ES-I3 (cell line): ENCODE measurements around the gene CRACR2A.

ENCODE experiments used
- H3K36me3 ChIP-seq: 2 replicates; pipeline ENCODE4 v1.6.1; 2013; ENCODE audit warnings: mild to moderate bottlenecking, low read length, control low read depth, moderate library complexity; ENCODE audit not compliant: insufficient read depth
- H3K4me1 ChIP-seq: 2 replicates; pipeline ENCODE4 v1.6.1; 2013; ENCODE audit warnings: mild to moderate bottlenecking, control low read depth, low read length; ENCODE audit not compliant: insufficient read depth
- H3K9ac ChIP-seq: 2 replicates; pipeline ENCODE4 v1.6.1; 2013; ENCODE audit warnings: low read depth, mild to moderate bottlenecking, low read length, moderate library complexity
- H3K9me3 ChIP-seq: 2 replicates; pipeline ENCODE4 v1.6.1; 2013; ENCODE audit warnings: mild to moderate bottlenecking, low read length, moderate library complexity; ENCODE audit not compliant: control insufficient read depth, insufficient read depth

The CRACR2A gene

GRCh38 chr12:3746758-3747157, 6.2 kb downstream of the CRACR2A start:
- no peaks in the 10 kb centered on the region for H3K4me1 ChIP-seq
- H3K36me3 ChIP-seq: no peaks in the 10 kb centered on the region
- H3K9me3 ChIP-seq: no peaks in the 10 kb centered on the region
- H3K9ac ChIP-seq: no peak overlapping the region

DNA sequence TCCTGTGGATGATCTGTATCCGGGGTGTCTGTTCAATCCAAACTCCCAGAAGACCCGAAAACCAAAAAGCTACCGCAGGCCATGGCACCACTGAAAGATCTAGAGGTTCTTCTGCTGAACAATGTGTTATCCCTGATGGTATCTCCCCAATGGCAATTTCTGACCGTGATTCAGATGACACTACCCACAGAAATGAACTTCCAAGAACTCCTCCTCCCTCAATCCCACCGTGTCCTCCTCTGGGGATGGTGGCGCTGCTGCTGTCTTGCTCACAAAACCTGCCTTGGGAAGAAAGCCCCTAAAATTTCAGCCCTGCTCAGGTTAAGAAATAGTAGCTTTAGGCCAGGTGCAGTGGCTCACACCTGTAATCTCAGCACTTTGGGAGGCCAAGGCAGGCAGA, 7.8 kb downstream of the CRACR2A start:
- no peaks in the 10 kb centered on the region for H3K36me3 ChIP-seq
- H3K9ac ChIP-seq: no peak overlapping the region
- H3K9me3 ChIP-seq: no peaks in the 10 kb centered on the region
- no peaks in the 10 kb centered on the region for H3K4me1 ChIP-seq

DNA sequence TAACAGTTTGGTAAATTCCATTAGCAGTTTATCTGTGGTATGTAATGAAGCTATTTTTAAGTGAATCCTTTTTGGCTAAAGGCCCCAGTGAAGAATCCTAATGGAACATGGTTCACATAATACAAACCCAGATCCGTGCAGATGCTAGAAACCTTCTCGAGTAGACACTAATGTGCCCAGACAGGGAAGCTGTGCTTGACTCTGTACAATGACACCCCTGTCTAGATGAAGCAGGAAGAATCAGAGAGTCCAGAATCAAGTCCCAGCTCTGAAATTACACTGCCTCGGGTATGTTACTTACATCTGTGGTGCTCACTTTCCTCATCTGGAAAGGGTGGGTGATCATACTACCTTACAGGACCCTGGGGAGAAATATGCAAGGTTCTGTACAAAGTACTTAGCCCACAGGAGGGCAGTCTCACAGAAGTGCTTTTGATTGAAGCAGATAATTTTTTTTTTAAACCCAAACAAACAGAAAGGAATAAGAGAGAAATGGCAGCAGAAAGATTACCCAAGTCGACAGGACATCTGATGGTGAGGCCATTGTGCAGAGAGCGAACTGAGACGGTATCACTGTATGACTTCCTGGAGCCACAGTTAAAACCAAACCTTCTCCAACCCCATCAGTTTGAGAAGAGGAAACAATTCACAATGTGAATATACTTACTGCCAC, 8.5 kb downstream of the CRACR2A start:
- Histone ChIP-seq H3K9ac (no peak overlapping the region), H3K36me3 (no peaks in the 10 kb centered on the region), H3K9me3 (no peaks in the 10 kb centered on the region), H3K4me1 (no peaks in the 10 kb centered on the region)

GRCh38 chr12:3743803-3744202, 9.1 kb downstream of the CRACR2A start:
- Histone ChIP-seq H3K9ac (no peak overlapping the region), H3K4me1 (no peaks in the 10 kb centered on the region), H3K36me3 (no peaks in the 10 kb centered on the region)

DNA sequence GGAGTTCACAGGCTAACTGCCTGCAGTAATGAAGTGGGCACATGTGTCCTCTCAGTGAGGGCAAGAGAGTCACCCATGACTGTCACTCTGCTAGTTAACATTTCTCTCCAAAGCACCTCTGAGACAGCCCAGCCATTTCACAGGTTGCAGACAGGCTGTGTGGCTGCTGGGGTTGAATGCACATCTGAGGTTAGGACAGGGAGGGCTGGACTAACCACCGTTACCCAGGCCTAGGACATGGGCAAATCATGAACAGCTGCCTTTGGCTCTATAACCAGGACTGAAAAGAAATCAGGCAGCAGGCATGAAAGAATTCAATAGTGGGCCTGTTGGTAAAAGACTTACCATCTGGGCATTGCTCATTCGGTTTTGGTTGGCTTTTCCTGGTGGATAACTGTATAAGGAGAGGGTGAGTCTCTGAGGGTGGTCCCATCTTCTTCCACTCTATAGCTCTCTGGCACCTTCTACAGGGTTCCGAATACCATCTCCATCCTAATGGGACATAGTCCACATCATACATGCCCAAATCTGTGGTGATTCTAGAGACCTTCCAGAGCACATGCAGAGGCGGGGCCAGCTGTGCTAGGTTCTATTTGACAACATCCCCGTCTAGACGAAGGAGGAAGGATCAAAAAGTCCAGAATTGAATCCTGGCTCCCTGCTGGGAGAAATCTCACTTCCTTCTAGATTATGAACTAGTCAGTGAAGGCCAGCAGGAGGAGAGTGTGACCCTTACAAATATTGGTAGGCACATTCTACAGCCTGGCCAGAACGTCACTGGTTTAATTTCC, 10.8 kb downstream of the CRACR2A start:
- Histone ChIP-seq H3K36me3 (no peaks in the 10 kb centered on the region), H3K9me3 (no peaks in the 10 kb centered on the region), H3K9ac (no peak overlapping the region), H3K4me1 (no peaks in the 10 kb centered on the region)

More at GRCh38 chr12:3743803-3744202, 9.1 kb downstream of the CRACR2A start:
- H3K9me3 ChIP-seq: no peaks in the 10 kb centered on the region

DNA sequence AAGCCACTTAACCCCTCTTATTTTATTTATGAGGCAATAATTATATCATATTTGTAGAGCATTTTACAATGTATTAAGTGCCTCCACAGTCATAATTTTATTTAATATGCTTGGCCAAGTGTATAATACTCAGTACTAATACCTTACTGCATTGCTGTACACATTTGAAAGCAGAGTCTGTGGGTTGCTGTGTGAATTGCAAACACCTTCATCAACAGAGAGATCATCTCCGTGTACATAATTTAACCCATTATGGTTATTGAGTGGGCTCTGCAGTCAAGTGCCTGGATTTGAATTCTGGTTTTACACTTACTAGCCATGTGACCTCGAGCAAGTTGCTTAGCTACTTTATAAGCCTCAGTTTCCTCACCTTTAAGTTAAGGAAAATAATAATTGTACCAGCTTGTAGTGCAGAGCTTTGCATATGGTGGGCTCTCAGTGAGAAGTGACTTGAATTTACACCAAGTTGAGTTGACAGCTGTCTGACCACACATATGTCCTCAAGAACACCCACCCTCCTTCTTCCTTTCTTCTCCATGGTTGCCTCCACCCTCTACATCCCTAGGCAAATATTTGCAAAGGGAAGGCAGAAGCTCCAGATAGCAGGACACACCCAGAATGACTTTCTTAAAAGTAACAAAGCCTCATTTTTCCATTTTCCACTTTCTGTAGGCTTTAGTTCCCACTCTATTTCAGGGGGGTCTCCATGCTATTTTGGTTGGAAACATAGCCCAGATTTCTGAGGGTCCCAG, 12.3 kb downstream of the CRACR2A start:
- Histone ChIP-seq H3K4me1 (no peaks in the 10 kb centered on the region), H3K9me3 (no peaks in the 10 kb centered on the region), H3K36me3 (no peaks in the 10 kb centered on the region), H3K9ac (no peak overlapping the region)

DNA sequence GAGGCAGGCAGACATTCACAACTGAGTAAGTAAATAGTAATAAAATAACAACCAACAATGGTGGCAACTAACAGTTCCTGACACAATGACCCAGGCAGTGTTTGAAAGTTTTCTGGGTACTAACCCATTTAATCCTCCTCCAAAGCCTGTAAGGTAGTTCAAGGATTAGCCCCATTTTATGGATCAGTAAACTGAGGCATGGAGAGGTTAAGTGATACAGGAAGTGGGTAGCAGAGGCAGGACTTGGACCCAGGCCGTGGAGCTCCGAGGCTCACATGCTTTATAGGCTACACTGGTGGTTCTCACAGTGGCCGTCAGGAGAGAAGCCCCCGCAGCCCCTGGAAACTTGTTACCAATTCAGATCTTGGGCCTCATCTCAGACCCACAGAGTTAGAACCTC, 17.5 kb downstream of the CRACR2A start:
- no peaks in the 10 kb centered on the region for H3K9me3 ChIP-seq
- no peaks in the 10 kb centered on the region for H3K4me1 ChIP-seq
- no peaks in the 10 kb centered on the region for H3K36me3 ChIP-seq
- H3K9ac ChIP-seq: no peak overlapping the region

DNA sequence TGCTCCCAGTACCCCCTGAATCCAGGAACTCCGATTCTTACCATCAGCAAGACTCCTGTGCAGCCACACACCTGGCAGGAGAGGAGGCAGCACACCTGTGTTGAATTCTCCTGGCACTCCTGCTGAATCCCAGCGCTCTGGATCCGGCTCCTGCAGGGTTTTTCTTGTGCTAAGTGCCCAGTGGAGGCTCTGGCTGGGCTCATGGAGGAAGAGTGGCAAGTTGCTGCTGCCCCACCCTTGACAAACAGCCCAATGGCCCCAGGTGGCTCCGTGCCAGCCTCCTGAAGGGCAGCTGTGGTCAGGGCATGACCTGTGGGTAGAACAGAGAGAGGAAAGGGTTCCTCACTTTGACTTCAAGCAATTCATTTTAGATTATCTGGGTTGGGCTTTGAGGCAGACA, 20.0 kb downstream of the CRACR2A start:
- no peaks in the 10 kb centered on the region for H3K36me3 ChIP-seq

GRCh38 chr12:3730111-3730510, 22.8 kb downstream of the CRACR2A start:
- peaks cover 6% of the 10 kb centered on the region for H3K4me1 ChIP-seq
- H3K9me3 ChIP-seq: no peaks in the 10 kb centered on the region
- H3K9ac ChIP-seq: no peak overlapping the region
- H3K36me3 ChIP-seq: no peaks in the 10 kb centered on the region

More for the DNA sequence above, 20.0 kb downstream of the CRACR2A start:
- Histone ChIP-seq H3K4me1 (no peaks in the 10 kb centered on the region; the same call in 1 of the 2 replicates), H3K9ac (no peak overlapping the region), H3K9me3 (no peaks in the 10 kb centered on the region)

DNA sequence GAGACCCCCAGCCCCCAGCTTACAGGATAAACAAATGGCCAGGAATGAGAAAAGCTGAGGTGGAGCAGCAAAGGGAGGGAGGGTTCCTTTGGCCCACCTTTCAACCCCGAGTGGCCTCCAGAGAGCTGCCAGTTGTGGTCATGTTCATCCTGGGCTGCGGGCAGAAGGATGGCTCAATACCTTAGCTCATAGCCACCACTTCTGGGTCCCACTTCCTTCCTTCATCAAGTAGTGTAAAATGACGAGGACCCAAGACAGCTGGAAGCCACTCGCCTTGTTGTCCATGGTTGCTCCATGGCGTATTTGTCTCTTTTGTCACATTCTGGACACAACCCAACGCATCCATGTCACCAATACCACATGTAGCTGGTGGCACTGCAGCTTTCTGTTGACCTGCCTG, 24.2 kb downstream of the CRACR2A start:
- no peaks in the 10 kb centered on the region for H3K36me3 ChIP-seq
- H3K4me1 ChIP-seq: peaks cover 8% of the 10 kb centered on the region
- no peaks in the 10 kb centered on the region for H3K9me3 ChIP-seq
- H3K9ac ChIP-seq: no peak overlapping the region

DNA sequence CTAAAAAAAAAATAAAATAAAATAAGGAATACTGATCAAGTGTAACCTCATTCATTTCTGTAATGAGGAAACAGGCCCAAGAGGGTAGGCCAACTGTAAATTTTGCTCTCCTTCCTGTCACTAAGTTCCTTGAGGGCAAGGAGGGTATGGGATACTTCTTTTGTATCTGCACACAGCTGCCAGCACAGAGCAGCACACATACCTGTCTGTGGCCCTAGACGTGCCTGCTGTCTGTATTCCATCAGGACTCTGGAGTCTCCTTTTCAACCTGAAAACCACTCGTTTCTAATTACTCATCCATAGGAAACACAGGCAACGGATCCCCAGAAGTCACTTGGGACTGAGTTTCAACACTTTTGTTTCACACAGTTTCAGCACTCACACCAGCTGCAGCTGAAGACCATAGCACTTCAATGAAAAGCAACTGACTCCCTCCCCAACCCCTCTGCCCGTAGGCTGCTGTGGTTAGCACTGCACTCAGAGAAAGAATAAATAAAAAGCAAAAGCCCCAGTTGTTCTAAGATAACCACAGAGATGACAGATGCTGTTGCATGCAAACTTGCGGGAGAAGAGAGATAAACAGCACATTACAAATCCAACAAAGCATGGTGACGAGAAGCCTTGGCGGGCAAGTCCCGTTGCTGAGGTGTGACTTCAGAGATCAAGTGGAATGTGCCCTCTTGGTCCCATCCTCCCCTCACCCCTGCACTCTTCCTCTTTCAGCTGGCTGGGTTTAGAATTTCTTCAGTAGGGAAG, 24.9 kb downstream of the CRACR2A start:
- peaks cover 8% of the 10 kb centered on the region for H3K4me1 ChIP-seq
- H3K9me3 ChIP-seq: peaks cover under 1% of the 10 kb centered on the region
- no peaks in the 10 kb centered on the region for H3K36me3 ChIP-seq
- H3K9ac ChIP-seq: no peak overlapping the region

GRCh38 chr12:3727354-3727753, 25.6 kb downstream of the CRACR2A start:
- H3K36me3 ChIP-seq: no peaks in the 10 kb centered on the region
- H3K9me3 ChIP-seq: peaks cover 5% of the 10 kb centered on the region
- H3K9ac ChIP-seq: no peak overlapping the region
- peaks cover 8% of the 10 kb centered on the region for H3K4me1 ChIP-seq

DNA sequence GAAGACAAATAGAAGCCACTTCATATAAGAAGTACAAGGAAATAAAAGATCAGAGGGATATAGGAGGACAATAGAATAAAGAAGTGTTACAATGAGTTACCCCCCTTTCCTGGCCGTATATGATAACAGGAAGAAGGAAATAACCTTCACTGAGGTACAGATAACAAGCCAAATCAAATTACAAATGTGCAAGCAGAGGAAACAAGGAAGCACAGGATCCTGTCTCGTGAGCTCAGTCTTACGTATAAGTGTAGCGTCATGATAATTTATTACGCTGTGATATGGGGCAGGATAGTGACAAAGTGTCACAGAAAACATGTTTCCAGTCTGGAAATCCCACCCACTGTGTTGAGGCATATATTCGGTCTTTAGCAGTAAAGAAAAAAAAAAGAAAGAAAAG, 26.5 kb downstream of the CRACR2A start:
- H3K36me3 ChIP-seq: no peaks in the 10 kb centered on the region
- H3K9me3 ChIP-seq: peaks cover 5% of the 10 kb centered on the region
- no peak overlapping the region for H3K9ac ChIP-seq
- H3K4me1 ChIP-seq: peaks cover 8% of the 10 kb centered on the region
